Measurements from ENCODE around the gene KLKB1. TPM values are rescaled to one million over a fixed set of nuclear protein-coding genes. Genes with fewer than 3 reads are reported as not detected.

KLKB1 gene
- total RNA-seq, 2 donors from 2014 or later: 1.5 TPM; not detected in 1

DNA sequence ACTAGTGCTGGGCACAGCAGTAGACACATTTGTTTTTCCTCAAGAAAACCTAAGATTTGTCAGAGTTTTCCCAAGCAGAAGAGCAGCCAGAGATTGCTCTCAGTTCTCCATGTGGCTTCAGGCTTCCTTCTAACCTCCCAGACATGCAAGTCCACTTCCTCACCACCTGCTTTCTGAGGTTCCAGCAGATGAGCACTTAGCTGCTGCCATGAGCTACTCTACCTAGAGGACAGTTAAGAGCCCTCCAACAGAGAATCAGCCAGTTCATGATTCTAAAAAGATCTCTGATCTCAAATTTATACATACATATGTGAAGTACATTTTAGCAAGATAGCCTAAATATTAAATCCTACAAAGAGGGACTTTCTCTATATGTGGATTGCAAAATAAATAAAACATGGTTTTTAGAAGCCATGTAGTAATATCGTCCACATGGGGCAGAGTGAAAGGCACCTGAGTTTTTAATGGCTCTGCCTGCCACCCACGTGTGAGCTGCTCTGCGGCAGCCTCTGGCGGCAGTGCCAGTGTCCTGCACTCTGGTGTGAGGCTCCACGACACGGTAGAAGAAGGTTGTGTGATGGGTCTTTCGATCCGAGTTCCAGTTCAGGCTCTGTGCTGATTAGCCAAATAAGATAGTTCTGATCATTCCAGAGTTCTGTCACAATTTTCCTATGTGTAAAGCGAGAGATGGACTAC lies 25.6 kb upstream of the KLKB1 start:
- DNase-seq (ENCODE audit: low spot score): no peak
- Histone ChIP-seq H3K4me1 (replicated peaks) (no peaks in the 10 kb centered on the region), H3K27me3 (replicated peaks; ENCODE audit: insufficient read depth) (no peaks in the 10 kb centered on the region), H3K27ac (no peak overlapping the region), H3K4me3 (no peak overlapping the region), H3K9me3 (no peaks in the 10 kb centered on the region), H3K36me3 (no peaks in the 10 kb centered on the region)
- TF ChIP-seq, protein P1, sequence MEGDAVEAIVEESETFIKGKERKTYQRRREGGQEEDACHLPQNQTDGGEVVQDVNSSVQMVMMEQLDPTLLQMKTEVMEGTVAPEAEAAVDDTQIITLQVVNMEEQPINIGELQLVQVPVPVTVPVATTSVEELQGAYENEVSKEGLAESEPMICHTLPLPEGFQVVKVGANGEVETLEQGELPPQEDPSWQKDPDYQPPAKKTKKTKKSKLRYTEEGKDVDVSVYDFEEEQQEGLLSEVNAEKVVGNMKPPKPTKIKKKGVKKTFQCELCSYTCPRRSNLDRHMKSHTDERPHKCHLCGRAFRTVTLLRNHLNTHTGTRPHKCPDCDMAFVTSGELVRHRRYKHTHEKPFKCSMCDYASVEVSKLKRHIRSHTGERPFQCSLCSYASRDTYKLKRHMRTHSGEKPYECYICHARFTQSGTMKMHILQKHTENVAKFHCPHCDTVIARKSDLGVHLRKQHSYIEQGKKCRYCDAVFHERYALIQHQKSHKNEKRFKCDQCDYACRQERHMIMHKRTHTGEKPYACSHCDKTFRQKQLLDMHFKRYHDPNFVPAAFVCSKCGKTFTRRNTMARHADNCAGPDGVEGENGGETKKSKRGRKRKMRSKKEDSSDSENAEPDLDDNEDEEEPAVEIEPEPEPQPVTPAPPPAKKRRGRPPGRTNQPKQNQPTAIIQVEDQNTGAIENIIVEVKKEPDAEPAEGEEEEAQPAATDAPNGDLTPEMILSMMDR (IDR thresholded peaks at IDR 0.05): peak; percentile 18 to 59 (median 46)
- no peak for TF ChIP-seq POLR2AphosphoS5 (IDR thresholded peaks at IDR 0.05)
- 31% methylated on average over 9 of the region's 9 CpGs for WGBS
- intact Hi-C loops (cut with DNase I): loop anchor here (5.0 kb wide), 1 partner anchor 134 kb away; the partner anchor contains the start of gene TLR3

DNA sequence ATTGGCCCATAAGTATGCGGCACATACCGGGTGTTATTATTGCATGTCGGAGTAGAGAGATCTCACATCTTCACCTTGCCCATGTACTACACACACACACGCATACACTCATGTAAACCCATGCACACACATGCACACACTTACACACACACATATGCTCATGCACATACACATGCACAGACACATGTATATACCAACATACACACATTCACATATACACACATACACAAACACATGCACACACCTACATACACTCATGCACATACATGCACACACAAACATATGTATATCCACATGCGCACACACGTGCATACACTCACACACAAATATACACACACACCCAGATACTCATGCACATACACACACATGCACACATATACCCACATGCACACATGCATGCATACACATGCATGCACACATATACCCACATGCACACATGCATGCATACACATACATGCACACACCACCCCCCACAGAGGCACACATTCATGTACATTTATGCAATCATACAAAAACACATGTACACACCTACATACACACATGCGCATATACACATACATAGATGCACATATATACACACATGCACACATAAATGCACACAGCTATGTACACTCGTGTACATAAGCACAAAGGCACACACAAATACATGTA lies 24.7 kb upstream of the KLKB1 start:
- Histone ChIP-seq H3K4me1 (replicated peaks) (no peaks in the 10 kb centered on the region), H3K27ac (no peak overlapping the region), H3K27me3 (replicated peaks; ENCODE audit: insufficient read depth) (no peaks in the 10 kb centered on the region), H3K36me3 (no peaks in the 10 kb centered on the region), H3K9me3 (no peaks in the 10 kb centered on the region), H3K4me3 (no peak overlapping the region)
- 90% methylated on average over 8 of the region's 8 CpGs for whole genome bisulfite sequencing
- intact Hi-C loops (cut with DNase I): loop anchor here (5.0 kb wide), 1 partner anchor 135 kb away; the partner anchor contains the start of gene TLR3
- no peak for TF ChIP-seq POLR2A (IDR thresholded peaks at IDR 0.05)
- TF ChIP-seq, protein P1 (IDR thresholded peaks at IDR 0.05): no peak
- no peak for TF ChIP-seq POLR2AphosphoS5 (IDR thresholded peaks at IDR 0.05)
- no peak for DNase-seq (ENCODE audit: low spot score)

DNA sequence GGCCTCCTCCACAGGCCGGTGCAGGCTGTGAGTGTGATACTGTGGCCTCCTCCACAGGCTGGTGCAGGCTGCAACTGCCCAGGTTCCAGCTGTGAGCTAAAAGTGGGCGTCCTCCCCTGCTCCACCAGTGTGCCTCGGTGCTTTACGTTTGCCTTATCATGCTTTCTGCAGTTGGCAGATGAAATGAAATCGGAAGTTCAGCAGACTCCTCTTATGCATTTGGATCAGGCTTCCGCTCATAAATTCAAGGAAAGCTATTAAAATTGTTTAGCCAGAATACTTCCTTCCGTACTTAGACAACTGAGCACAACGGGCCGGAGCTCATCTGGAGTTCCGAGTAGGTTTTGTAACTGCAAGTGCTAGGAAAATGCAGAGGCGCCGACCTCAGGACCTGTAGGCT lies 23.9 kb upstream of the KLKB1 start:
- intact Hi-C loops (cut with DNase I): loop anchor here (5.0 kb wide), 1 partner anchor 136 kb away; the partner anchor contains the start of gene TLR3
- Histone ChIP-seq H3K27ac (peak overlapping the region in 1 of 2 donors; percentile 66), H3K9me3 (no peaks in the 10 kb centered on the region), H3K4me1 (replicated peaks) (no peaks in the 10 kb centered on the region), H3K4me3 (no peak overlapping the region), H3K27me3 (replicated peaks; ENCODE audit: insufficient read depth) (no peaks in the 10 kb centered on the region), H3K36me3 (no peaks in the 10 kb centered on the region)
- no peak for DNase-seq (ENCODE audit: low spot score)
- TF ChIP-seq, protein P1 (IDR thresholded peaks at IDR 0.05): no peak
- TF ChIP-seq POLR2AphosphoS5 (IDR thresholded peaks at IDR 0.05) (no peak), POLR2A (IDR thresholded peaks at IDR 0.05) (no peak)
- 7% methylated on average over 12 of the region's 12 CpGs for WGBS

DNA sequence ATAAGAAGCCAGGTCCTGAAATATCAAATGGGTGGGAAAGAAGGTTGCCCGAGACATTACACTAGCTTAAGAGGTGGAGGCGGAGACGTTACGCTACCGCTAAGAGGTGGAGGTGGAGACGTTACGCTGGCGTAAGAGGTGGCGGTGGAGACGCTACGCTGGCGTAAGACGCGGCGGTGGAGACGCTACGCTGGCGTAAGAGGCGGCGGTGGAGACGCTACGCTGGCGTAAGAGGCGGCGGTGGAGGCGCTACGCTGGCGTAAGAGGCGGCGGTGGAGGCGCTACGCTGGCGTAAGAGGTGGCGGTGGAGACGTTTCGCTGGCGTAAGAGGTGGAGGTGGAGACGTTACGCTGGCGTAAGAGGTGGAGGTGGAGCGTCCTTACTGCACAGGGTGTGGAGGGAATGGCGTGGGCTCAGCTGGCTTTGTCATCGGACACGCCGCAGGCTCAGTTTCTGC lies 23.2 kb upstream of the KLKB1 start:
- 53% methylated on average over 45 of the region's 45 CpGs for WGBS
- H3K9me3 ChIP-seq: no peaks in the 10 kb centered on the region
- no peaks in the 10 kb centered on the region for H3K27me3 ChIP-seq (replicated peaks; ENCODE audit: insufficient read depth)
- peak overlapping the region in 1 of 2 donors; percentile 66 for H3K27ac ChIP-seq
- no peak for DNase-seq (ENCODE audit: low spot score)
- TF ChIP-seq, protein P1 (IDR thresholded peaks at IDR 0.05): no peak
- no peak for TF ChIP-seq POLR2AphosphoS5 (IDR thresholded peaks at IDR 0.05)
- TF ChIP-seq POLR2A (IDR thresholded peaks at IDR 0.05): no peak
- H3K36me3 ChIP-seq: no peaks in the 10 kb centered on the region
- intact Hi-C loops (cut with DNase I): loop anchor here (5.0 kb wide), 1 partner anchor 137 kb away; the partner anchor contains the start of gene TLR3
- H3K4me3 ChIP-seq: peak overlapping the region in 1 of 2 donors; percentile 19
- no peaks in the 10 kb centered on the region for H3K4me1 ChIP-seq (replicated peaks)

Data from prostate gland (tissue), 2 donors.